ENCODE results near the gene MXD4. TPM values are rescaled to one million over a fixed set of nuclear protein-coding genes. Genes with fewer than 3 reads are reported as not detected.

The MXD4 gene
- polyA plus RNA-seq, 1 donor (not counting 4 experiments of a cell fraction or from before 2014, with no cell fraction given): 26.0 TPM

DNA sequence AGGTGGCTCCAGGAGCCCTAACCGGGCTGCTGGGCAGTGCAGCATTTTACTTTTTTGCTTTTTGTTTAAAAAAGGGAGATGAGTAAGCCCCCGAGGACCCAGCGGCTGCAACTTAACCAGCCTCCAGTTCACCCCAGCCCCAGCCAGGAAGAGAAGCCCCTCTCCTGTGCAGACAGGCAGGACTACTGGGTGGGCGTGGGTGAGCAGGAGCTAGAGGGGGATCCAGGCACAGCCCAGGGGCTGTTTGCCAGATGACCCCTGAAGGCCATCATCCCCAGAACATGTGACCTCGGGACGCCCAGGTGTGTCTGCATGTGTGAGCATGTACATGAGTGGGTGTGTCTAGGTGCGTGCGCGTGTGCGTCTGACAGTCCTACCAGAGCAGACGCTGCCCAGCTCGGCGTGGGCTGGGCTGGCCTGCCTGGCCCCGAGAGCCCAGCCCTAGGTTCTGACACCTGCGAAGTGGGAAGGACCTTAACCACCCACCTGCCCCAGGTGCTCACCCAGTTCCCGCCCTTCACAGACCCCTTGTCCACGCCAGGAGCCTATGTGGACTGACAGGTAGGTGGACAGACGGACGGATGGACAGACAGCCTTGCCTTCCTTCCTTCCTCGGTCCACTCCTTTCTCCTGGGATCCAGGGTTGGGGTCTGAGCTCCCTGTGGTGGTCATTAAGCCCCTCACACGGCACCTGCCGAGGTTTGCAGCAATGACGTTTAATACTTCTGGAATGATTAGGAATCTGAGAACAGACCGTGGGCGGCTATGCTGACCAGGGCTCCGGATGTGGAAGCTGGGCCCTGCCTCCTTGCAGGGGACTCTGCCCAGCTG is 12.2 kb downstream of the MXD4 start:
- no peak for FAIRE-seq
- Histone ChIP-seq H3K4me2 (ENCODE audit: control insufficient read depth, extremely low read depth, insufficient read depth, low read depth, low read length) (no peak overlapping the region), H3K27me3 (ENCODE audit: control insufficient read depth, extremely low read depth, insufficient read depth, low read length) (no peaks in the 10 kb centered on the region), H3K9me3 (ENCODE audit: control insufficient read depth, low read depth, low read length) (no peaks in the 10 kb centered on the region), H3K9me1 (ENCODE audit: control insufficient read depth, extremely low read depth, insufficient read depth, low read length) (no peaks in the 10 kb centered on the region), H3K4me3 (ENCODE audit: control insufficient read depth in 2 of 3, extremely low read depth in 1 of 3, insufficient read depth in 2 of 3, low read depth in 1 of 3, low read length in 3 of 3) (no peak overlapping the region), H3K79me2 (ENCODE audit: control insufficient read depth, insufficient read depth, low read length) (no peaks in the 10 kb centered on the region), H2AFZ (ENCODE audit: control insufficient read depth, low read length) (no peak overlapping the region), H3K36me3 (ENCODE audit: control insufficient read depth in 2 of 2, extremely low read depth in 1 of 2, insufficient read depth in 2 of 2, low read length in 2 of 2) (peaks cover under 1 to 29% of the 10 kb centered on the region in 2 experiments), H3K9ac (ENCODE audit: control insufficient read depth, extremely low read depth, insufficient read depth, low read length) (no peak overlapping the region), H3K27ac (ENCODE audit: control insufficient read depth, insufficient read depth, low read length) (no peak overlapping the region), H4K20me1 (ENCODE audit: control insufficient read depth, extremely low read depth, insufficient read depth, low read length) (no peaks in the 10 kb centered on the region), H3K4me1 (ENCODE audit: control insufficient read depth, extremely low read depth, insufficient read depth, low read length) (no peaks in the 10 kb centered on the region)
- no peak for DNase-seq (ENCODE audit: low read depth, low spot score)
- no peak for TF ChIP-seq EZH2 (IDR thresholded peaks at IDR 0.05; ENCODE audit: low read length)
- TF ChIP-seq, protein P1, sequence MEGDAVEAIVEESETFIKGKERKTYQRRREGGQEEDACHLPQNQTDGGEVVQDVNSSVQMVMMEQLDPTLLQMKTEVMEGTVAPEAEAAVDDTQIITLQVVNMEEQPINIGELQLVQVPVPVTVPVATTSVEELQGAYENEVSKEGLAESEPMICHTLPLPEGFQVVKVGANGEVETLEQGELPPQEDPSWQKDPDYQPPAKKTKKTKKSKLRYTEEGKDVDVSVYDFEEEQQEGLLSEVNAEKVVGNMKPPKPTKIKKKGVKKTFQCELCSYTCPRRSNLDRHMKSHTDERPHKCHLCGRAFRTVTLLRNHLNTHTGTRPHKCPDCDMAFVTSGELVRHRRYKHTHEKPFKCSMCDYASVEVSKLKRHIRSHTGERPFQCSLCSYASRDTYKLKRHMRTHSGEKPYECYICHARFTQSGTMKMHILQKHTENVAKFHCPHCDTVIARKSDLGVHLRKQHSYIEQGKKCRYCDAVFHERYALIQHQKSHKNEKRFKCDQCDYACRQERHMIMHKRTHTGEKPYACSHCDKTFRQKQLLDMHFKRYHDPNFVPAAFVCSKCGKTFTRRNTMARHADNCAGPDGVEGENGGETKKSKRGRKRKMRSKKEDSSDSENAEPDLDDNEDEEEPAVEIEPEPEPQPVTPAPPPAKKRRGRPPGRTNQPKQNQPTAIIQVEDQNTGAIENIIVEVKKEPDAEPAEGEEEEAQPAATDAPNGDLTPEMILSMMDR (optimal IDR thresholded peaks at IDR 0.05 in 1 of 3, IDR thresholded peaks at IDR 0.05 in 1 of 3, conservative IDR thresholded peaks at IDR 0.05 in 1 of 3; ENCODE audit: extremely low read depth in 1 of 3, insufficient read depth in 2 of 3, low read length in 3 of 3): no peak
- dilution Hi-C loops (cut with MboI; ENCODE audit: extremely low pct_ligation_motif_present, low sequenced_read_pairs): no loop called here

DNA sequence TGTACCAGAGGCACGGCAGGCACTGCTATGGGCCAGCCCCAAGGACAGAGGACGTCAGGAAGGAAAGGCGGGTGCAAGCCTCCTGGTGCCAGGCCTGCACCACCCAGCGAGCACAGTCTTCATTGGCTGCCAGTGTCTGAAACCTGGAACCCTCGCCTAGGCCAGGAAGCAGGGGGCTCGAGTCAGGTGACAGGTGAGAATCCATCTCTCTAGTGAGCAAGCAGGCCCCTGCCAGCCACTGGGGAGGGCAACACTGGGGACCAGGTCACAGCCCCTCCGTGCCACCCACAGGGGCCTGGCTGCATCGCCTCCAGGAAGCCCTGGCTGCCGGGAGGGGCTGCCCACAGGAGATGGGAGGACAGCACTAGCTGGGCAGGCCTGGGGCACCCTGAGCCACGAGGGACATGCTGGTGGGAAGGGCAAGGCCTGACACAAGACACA is 13.1 kb downstream of the MXD4 start:
- DNase-seq (ENCODE audit: low read depth, low spot score): no peak
- H3K36me3 ChIP-seq (ENCODE audit: control insufficient read depth in 2 of 2, extremely low read depth in 1 of 2, insufficient read depth in 2 of 2, low read length in 2 of 2): peaks cover 0 to 25% of the 10 kb centered on the region in 2 experiments
- TF ChIP-seq, protein P1 (optimal IDR thresholded peaks at IDR 0.05 in 1 of 3, IDR thresholded peaks at IDR 0.05 in 1 of 3, conservative IDR thresholded peaks at IDR 0.05 in 1 of 3; ENCODE audit: extremely low read depth in 1 of 3, insufficient read depth in 2 of 3, low read length in 3 of 3): no peak
- TF ChIP-seq EZH2 (IDR thresholded peaks at IDR 0.05; ENCODE audit: low read length): no peak

More for the DNA sequence above, 13.1 kb downstream of the MXD4 start:
- no peak overlapping the region for H3K27ac ChIP-seq (ENCODE audit: control insufficient read depth, insufficient read depth, low read length)
- H3K4me2 ChIP-seq (ENCODE audit: control insufficient read depth, extremely low read depth, insufficient read depth, low read depth, low read length): no peak overlapping the region
- H3K4me1 ChIP-seq (ENCODE audit: control insufficient read depth, extremely low read depth, insufficient read depth, low read length): no peaks in the 10 kb centered on the region
- H3K9ac ChIP-seq (ENCODE audit: control insufficient read depth, extremely low read depth, insufficient read depth, low read length): no peak overlapping the region
- no peaks in the 10 kb centered on the region for H4K20me1 ChIP-seq (ENCODE audit: control insufficient read depth, extremely low read depth, insufficient read depth, low read length)
- H3K79me2 ChIP-seq (ENCODE audit: control insufficient read depth, insufficient read depth, low read length): no peaks in the 10 kb centered on the region
- H2AFZ ChIP-seq (ENCODE audit: control insufficient read depth, low read length): no peak overlapping the region
- FAIRE-seq: no peak
- H3K27me3 ChIP-seq (ENCODE audit: control insufficient read depth, extremely low read depth, insufficient read depth, low read length): no peaks in the 10 kb centered on the region
- dilution Hi-C loops (cut with MboI; ENCODE audit: extremely low pct_ligation_motif_present, low sequenced_read_pairs): no loop called here
- H3K4me3 ChIP-seq (ENCODE audit: control insufficient read depth in 2 of 3, extremely low read depth in 1 of 3, insufficient read depth in 2 of 3, low read depth in 1 of 3, low read length in 3 of 3): no peak overlapping the region
- H3K9me1 ChIP-seq (ENCODE audit: control insufficient read depth, extremely low read depth, insufficient read depth, low read length): no peaks in the 10 kb centered on the region
- no peaks in the 10 kb centered on the region for H3K9me3 ChIP-seq (ENCODE audit: control insufficient read depth, low read depth, low read length)

Measured in keratinocyte (primary cell).